Measurements from ENCODE around the gene ASTN2. TPM values are rescaled to one million over a fixed set of nuclear protein-coding genes. Genes with fewer than 3 reads are reported as not detected.

ASTN2 gene
- total and polyA plus RNA-seq, 2 experiments from 2014 or later, result 5.6 to 7.7 TPM

DNA sequence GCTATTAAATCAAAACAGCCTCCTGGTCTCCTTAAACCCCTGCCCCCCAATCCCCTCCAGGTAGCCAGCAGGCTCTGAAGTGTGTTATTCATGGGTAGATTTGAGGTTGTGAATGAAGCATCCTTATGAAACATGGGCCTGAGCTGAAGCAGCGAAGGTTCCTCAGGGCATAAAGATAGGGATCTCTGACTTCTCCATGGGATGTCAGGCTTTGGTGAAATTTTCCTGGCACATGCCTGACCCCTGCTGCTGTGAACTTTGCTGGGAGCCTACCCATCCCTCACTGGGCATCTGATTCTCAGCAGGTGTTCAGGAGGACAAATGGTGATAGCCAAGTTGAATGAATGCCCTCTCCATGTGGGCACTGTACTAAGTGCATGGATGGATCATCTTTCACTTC, 250.3 kb downstream of the ASTN2 start:
- DNase-seq (ENCODE audit: low read depth in 1 of 2, low spot score in 1 of 2), result no peak
- H3K4me1 ChIP-seq (ENCODE audit: low read depth), result no peaks in the 10 kb centered on the region
- no peaks in the 10 kb centered on the region for H3K9me3 ChIP-seq (ENCODE audit: low read depth)
- TF ChIP-seq, protein P1, sequence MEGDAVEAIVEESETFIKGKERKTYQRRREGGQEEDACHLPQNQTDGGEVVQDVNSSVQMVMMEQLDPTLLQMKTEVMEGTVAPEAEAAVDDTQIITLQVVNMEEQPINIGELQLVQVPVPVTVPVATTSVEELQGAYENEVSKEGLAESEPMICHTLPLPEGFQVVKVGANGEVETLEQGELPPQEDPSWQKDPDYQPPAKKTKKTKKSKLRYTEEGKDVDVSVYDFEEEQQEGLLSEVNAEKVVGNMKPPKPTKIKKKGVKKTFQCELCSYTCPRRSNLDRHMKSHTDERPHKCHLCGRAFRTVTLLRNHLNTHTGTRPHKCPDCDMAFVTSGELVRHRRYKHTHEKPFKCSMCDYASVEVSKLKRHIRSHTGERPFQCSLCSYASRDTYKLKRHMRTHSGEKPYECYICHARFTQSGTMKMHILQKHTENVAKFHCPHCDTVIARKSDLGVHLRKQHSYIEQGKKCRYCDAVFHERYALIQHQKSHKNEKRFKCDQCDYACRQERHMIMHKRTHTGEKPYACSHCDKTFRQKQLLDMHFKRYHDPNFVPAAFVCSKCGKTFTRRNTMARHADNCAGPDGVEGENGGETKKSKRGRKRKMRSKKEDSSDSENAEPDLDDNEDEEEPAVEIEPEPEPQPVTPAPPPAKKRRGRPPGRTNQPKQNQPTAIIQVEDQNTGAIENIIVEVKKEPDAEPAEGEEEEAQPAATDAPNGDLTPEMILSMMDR (IDR thresholded peaks at IDR 0.05; ENCODE audit: low read depth, low read length), result no peak
- H3K36me3 ChIP-seq, result no peaks in the 10 kb centered on the region
- H3K27ac ChIP-seq, result no peak overlapping the region
- H3K4me3 ChIP-seq, result no peak overlapping the region
- H3K27me3 ChIP-seq, result no peaks in the 10 kb centered on the region

DNA sequence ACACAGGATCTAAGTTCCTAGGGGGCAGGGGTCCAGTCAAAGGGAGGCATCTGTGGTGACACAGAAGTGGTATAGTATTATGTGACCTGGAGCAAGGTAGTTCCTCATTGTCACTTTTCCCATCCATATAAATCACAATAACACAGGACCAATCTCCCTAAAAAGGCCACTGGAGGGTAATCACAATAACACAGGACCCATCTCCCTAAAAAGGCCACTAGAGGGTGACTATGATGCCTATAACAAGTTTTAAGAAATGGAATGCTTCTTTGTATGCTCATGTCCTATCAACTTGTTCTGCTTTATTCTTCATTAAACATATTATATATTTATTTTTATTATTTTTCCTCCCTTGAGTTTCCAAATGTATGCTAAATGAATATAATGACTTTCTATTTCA, 254.6 kb downstream of the ASTN2 start:
- Histone ChIP-seq H3K4me1 (ENCODE audit: low read depth) (no peaks in the 10 kb centered on the region), H3K4me3 (no peak overlapping the region), H3K27me3 (no peaks in the 10 kb centered on the region), H3K9me3 (ENCODE audit: low read depth) (no peaks in the 10 kb centered on the region), H3K36me3 (no peaks in the 10 kb centered on the region), H3K27ac (no peak overlapping the region)
- DNase-seq (ENCODE audit: low read depth in 1 of 2, low spot score in 1 of 2), result no peak
- TF ChIP-seq, protein P1 (IDR thresholded peaks at IDR 0.05; ENCODE audit: low read depth, low read length), result no peak

DNA sequence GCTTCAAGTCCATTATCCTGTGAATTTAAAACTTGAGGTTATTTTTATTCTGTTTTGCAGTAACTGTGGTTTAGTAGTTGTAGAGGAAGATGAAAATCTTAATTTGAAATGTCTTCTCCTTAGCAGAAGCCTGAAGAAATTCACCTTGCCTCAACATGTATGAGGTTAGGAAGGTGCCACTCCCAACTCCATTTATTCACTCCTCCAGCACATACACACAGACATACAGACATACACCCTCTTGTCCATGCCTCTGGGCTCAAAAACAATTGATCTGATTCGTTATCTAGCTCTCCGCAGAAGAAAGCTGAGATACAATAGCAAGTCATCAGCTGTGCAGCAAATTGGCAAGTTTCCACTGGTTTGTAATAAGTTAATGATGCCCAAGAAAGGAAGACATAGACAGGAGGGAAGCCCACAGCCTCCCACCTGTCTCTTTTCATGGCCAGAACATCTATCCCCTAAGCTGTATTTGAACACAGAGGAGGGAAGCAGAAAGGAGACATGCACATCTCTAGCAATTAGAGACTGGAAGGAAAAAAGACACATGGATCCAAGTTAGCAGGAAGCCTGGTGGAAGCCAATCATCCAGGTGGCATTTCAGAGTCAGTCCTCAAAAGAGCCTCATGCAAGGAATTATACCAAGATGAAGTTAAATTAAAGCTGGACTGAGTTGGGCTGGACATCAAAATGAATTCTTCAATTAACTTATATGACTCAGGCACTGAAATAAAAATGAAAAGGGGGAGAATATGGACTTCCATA, 257.9 kb downstream of the ASTN2 start:
- no peaks in the 10 kb centered on the region for H3K9me3 ChIP-seq (ENCODE audit: low read depth)
- no peaks in the 10 kb centered on the region for H3K27me3 ChIP-seq
- H3K4me1 ChIP-seq (ENCODE audit: low read depth), result no peaks in the 10 kb centered on the region
- H3K27ac ChIP-seq, result no peak overlapping the region
- no peak overlapping the region for H3K4me3 ChIP-seq
- no peaks in the 10 kb centered on the region for H3K36me3 ChIP-seq
- TF ChIP-seq, protein P1 (IDR thresholded peaks at IDR 0.05; ENCODE audit: low read depth, low read length), result no peak
- DNase-seq (ENCODE audit: low read depth in 1 of 2, low spot score in 1 of 2), result no peak

DNA sequence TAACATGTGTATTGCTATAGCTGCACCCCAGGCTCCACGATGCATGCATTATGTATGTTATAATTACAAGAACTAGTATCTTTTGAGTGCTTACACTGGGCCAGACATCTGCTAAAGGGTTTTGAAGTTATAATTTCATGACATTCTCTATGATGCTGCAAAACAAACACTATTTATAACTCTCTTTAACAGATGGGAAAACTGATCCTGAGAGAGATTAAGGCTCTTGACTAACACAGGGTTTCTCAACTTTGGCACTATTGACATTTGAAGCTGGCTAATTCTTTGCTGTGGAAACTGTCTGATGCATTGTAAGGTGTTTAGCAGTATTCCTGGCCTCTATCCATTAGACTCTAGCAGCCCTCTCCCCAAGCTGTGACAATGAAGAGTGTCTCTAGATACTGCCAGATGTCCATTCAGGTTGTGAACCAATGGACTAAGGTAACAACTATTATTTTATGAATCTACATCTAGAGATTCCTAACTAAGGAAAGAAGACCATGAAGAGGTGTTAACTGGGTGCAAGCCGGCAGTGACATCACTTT, 258.6 kb downstream of the ASTN2 start:
- no peaks in the 10 kb centered on the region for H3K27me3 ChIP-seq
- H3K4me3 ChIP-seq, result no peak overlapping the region
- no peak overlapping the region for H3K27ac ChIP-seq
- TF ChIP-seq, protein P1 (IDR thresholded peaks at IDR 0.05; ENCODE audit: low read depth, low read length), result no peak
- no peaks in the 10 kb centered on the region for H3K4me1 ChIP-seq (ENCODE audit: low read depth)
- DNase-seq (ENCODE audit: low read depth in 1 of 2, low spot score in 1 of 2), result no peak
- H3K9me3 ChIP-seq (ENCODE audit: low read depth), result no peaks in the 10 kb centered on the region
- no peaks in the 10 kb centered on the region for H3K36me3 ChIP-seq

DNA sequence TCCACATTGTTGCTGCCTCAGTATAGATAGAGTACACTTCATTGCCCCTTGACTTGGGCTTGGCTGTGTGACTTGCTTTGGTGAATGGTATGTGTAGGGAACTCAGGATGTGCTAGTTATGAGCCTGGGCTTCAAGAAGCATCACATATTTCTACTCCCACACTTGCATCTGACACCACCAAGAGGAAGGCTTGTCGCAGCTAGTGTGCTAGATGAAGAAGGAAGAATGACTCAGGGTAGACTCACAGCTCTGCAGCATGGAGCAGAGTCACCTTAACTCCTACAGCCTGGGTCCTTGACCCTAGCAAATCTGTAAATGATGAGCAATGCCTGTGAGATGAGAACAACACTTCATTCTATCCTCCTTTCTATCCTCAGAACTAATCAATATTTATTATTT, 261.8 kb downstream of the ASTN2 start:
- no peak for DNase-seq (ENCODE audit: low read depth in 1 of 2, low spot score in 1 of 2)
- Histone ChIP-seq H3K27ac (no peak overlapping the region), H3K36me3 (no peaks in the 10 kb centered on the region), H3K4me1 (ENCODE audit: low read depth) (no peaks in the 10 kb centered on the region), H3K27me3 (no peaks in the 10 kb centered on the region), H3K9me3 (ENCODE audit: low read depth) (no peaks in the 10 kb centered on the region), H3K4me3 (no peak overlapping the region)
- TF ChIP-seq, protein P1 (IDR thresholded peaks at IDR 0.05; ENCODE audit: low read depth, low read length), result no peak
